Stimulated activated CD8-positive, alpha-beta memory T cell treated with anti-CD3 and anti-CD28 coated beads, Interleukin-4, amount 100 ng/mL, for 48 hours (primary cell): Measurements from ENCODE around the gene WDR59.
"Not testable (repeated sequence)": the region's sequence is repeated elsewhere in the genome, so short reads cannot be mapped to it uniquely, and the experiment has no call there.

Experiments used
- DNase-seq: peaks from one replicate; pipeline ENCODE4 v3.0.0-alpha.2; 2020

Gene WDR59

DNA sequence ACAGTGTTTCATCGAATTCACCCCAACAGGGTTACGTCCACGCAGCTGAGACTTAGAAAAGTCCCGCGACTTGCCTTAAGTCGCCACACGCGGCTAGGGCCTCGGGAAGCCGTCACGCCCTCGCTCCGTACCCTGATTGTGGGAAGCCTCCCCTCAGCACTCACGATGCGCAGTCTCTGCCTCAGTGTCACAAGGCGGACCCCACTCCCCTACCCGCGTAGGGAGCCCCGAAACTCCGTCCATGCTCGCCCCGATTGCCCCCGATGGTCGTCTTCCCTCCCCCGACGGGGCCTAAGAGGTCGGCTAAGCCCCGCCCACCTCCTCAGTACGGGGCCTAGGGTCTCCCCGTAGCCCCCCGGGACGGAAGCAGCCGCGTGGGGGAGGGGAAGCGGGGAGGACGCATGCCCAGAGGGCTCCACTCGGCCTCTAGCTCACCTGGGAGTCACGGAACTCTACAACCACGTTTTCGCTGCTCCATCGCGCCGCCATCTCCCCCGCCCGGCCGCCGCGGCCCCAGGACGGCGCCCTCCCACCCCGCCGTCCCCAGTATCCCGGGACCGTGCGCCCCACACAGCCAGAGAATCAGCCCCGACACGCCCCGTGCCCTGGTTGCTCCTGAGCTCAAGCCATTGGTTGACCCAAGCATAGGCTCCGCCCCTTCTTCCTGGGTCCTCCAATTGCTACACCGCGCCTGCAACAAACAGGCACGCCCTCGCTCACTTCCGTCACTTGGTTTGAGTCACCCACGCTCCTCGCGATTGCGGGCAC is at the start of gene WDR59:
Gene WDR59, minus strand, starts transcription at position 595 of the 768 bp plus-strand sequence. Its CDS starts 106 bp downstream, at position 489.
- DNase-seq = peak; percentile 99

DNA sequence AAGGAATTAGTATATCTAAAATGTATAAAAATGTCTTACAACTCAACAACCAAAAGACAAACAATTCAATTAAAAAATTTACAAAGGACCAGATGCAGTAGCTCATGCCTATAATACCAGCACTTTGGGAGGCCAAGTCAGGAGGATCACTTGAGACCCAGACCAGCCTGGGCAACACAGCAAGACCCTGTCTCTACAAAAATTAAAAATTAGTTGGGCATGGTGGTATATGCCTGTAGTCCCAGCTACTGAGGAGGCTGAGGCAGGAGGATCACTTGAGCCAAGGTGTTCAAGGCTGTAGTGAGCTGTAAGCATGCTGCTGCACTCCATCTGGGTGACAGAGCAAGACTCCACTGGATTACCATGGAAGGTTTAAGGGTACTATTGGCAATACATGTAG is 47.7 kb upstream of the WDR59 start:
- DNase-seq = no peak

DNA sequence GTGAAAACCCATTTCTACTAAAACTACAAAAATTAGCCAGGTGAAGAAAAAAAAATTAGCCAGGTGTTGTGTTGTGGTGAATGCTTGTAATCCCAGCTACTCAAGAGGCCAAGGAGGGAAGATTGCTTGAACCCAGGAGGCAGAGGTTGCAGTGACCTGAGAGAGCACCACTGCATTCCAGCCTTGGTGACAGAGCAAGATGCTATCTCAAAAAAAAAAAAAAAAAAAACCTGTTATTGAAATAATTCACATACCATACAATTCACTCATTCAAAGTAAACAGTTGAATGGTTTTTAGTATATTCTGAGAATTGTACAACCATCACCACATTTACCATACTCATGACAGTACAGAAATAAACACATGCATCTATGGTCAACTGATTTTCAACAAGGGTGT is 44.9 kb upstream of the WDR59 start:
- no peak for DNase-seq

GRCh38 chr16:75028544-75029135 is 43.7 kb upstream of the WDR59 start:
- no peak for DNase-seq

GRCh38 chr16:75027520-75028300 is 42.8 kb upstream of the WDR59 start:
- no peak for DNase-seq

DNA sequence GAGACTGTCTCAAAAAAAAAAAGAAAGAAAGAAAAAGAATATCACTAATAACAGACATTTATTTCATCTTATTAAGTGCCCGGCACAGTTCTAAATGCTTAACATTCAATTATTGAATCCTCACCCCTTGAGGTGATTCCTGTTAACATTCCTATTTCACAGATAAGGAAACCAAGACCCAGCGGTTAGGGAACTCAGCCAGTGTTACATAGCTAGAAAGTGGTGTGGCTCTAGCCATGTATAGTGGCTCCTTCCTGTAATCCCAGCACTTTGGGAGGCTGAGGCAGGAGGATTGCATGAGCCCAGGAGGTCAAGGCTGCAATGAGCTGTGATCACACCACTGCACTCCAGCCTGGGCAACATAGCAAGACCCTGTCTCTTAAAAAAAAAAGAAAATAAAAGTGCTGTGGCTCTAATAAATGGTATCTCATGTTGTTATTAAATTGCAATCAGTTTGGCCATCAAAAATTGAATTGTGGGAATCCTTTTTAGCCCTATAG is 42.0 kb upstream of the WDR59 start:
- no peak for DNase-seq

- DNase-seq = not testable (repeated sequence)
Observed at GRCh38 chr16:75026239-75026891, 41.4 kb upstream of the WDR59 start.

DNA sequence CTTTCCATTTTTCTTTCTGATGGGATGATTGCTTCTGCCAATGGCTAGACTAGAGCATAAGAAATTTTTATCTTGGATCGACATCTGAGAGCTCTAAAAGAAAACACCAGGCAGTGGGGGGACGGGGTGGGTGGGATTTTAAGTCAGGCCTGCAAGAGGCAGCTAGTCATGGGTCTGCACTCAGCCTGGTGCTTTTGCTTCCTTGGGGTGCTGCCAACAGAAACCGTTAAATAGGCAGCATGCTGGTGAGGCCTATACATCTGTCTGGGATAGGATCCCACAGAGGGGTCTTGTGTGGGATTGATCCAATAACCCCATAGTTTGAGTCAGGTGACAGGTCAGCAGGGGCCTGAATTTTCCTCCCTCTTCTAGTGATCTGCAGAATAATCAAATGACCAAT is 40.8 kb upstream of the WDR59 start:
- DNase-seq = no peak

DNA sequence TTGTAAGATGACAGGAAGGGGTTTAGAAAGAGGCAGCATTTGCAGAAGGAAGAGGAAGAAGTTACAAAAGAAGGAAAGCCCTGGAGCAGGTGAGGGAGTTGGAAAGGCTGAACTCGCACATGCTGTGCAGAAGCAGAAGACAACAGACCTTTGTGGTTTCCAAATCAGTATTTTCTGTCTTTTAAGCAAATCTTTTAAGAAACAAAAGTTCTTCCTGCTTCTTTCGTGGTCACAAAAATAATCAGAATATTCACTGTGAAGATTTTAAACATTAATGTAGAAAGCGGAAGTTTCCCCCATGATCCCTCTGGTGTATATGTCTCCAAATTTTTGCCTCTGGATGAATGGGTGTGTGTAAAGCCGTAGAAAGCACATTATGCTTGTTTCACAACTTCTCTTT is 39.7 kb upstream of the WDR59 start:
- DNase-seq = no peak

DNA sequence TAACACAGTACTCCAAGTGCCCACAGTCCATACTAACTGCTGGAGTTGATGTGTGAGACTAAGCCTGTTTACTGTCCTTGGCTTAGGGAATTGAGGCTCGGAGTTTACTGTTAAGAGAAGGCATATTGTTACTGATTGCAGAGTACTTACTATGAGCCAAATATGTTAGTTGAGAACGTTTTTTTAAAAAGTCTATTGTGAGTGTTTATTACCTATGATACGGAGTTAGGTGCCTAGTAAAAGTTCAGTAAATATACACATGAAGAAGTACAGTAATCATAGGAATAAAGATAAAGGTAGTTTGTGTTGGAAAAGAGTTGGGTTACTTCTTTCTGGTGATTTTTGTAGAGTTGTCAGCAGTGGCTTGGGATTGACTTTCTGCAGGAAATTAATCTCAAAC is 39.3 kb upstream of the WDR59 start:
- no peak for DNase-seq

DNA sequence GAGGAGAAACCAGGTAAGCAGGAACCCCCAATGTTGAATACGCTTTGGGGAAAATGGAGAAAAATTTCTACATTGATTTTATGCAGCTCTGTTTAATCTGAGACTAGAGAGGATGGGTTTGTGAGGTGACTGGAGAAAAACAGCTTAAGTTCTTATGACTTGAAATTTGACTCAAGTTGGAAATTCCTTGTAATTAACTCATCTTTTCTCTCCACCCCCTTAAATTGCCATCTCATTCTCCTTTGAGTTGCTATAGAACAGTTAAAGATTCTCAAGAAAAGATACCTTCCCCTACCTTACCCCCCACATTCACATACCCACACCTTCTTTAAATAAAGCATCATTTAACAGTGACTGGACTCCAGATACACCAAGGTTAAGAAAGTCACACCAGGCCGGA is 38.1 kb upstream of the WDR59 start:
- DNase-seq = no peak

GRCh38 chr16:75022567-75022966 is 37.6 kb upstream of the WDR59 start:
- DNase-seq = no peak

GRCh38 chr16:75021410-75021809 is 36.5 kb upstream of the WDR59 start:
- no peak for DNase-seq

GRCh38 chr16:75019586-75019985 is 34.7 kb upstream of the WDR59 start:
- DNase-seq = no peak

DNA sequence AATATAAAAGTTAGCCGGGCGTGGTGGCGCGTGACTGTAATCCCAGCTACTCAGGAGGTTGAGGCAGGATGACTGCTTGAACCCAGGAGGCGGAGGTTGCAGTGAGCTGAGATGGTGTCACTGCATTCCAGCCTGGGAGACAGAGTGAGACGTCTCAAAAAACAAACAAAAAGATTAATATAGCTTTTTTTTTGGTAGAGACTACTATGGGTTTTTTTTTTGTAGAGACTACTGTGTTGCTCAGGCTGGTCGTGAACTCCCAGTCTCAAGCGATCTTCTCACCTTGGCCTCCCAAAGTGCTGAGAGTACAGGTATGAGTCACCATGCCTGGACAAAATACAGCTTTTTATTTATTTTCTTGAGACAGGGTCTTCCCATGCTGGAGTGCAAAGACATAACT is 34.1 kb upstream of the WDR59 start:
- DNase-seq = no peak

DNA sequence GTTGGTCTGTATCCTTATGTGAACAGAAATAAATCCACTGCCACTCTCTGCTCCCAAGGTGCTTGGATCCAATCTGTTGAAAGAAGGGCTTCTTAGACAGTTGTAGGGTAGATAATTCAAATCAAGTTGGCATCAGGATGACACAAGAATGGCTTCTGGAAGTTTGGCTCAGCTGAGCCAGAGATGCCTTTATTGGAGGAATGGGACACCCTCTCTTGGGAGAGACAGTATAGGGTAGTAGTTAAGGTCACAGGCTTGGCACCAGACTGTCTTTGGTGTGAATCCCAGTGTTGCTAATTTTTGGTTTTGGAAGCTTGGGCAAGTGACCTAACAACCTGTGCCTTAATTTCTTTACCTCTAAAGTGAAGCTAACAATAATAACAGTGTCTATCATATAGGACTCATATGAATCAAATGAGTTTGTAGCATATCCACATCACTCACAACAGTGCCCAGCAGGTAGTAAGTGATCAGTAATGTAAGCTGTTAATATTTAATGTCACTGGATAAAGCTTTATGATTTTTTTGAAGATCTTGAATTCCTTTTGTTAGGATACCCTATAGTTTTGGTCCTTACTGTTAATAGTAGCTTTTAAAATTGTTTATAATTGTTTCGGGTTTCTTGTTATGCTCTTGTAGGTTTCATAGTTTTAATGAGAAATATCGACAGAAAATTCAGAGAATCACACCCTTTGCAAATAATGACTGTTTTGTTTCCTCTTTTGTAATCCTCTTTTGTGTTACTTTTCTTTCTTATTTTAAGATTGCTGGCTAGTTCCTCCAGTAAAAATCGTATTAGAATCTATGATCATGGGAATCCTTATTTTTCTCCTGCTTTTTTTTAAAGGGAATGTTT is 33.0 kb upstream of the WDR59 start:
- DNase-seq = no peak

DNA sequence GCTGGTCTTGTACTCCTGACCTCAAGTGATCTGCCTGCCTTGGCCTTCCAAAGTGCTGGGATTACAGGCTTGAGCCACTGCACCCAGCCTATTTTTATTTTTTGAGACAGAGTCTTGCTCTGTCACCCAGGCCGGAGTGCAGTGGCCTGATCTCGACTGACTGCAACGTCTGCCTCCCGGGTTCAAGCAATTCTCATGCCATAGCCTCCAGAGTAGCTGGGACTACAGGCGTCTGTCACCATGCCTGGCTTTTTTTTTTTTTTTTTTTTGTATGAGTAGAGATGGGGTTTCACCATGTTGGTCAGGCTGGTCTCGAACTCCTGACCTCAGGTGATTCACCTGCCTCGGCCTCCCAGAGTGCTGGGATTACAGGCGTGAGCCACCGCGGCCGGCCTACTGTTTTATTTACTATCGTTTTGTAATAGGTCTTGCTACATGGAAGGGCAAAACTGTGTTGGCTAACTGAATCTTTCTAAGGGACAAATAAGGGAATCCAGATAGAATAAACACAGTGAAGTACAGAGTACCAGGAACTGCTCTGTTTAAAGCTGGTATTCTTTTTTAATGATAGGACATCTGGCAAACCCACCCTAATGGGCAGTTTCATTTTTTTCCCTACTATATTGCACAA is 31.6 kb upstream of the WDR59 start:
- DNase-seq = not testable (repeated sequence)

- DNase-seq = no peak
Observed at GRCh38 chr16:75014318-75014717, 29.4 kb upstream of the WDR59 start.

DNA sequence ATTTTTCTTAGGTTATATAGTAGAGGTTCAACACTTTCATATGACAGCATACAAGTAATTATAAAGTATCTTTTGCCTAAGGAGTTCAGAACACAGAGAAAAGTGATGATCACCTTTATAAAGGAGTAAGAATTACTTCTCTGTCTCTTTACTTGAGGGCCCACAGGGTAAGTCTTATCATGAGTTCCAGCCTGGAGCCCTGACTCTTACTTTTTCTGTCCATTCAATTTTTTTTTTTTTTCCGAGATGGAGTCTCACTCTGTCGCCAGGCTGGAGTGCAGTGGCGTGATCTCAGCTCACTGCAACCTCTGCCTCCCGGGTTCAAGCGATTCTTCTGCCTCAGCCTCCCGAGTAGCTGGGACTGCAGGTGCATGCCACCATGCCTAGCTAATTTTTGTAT is 28.2 kb upstream of the WDR59 start:
- not testable (repeated sequence) for DNase-seq

GRCh38 chr16:75012380-75013081 is 27.6 kb upstream of the WDR59 start:
- DNase-seq = no peak
